NB4 (cell line): ENCODE results near the gene ZNF618.

Source experiments
- DNase-seq: peaks from one replicate; pipeline ENCODE4 v3.0.0; 2010; ENCODE audit warnings: low read depth
- H3K4me3 ChIP-seq: one replicate; pipeline ENCODE4 v1.5.1; 2011; ENCODE audit warnings: mild to moderate bottlenecking, low read depth, low read length, moderate library complexity
- MYC ChIP-seq: IDR thresholded peaks from 2 replicates; pipeline ENCODE4 v1.6.1; 2011; ENCODE audit warnings: low read depth, low read length
- POLR2A ChIP-seq: IDR thresholded peaks from 2 replicates; pipeline ENCODE4 v1.6.1; 2011; ENCODE audit warnings: mild to moderate bottlenecking; ENCODE audit not compliant: insufficient read length; ENCODE audit errors: extremely low read depth
- TF ChIP-seq, protein P1 (sequence below): IDR thresholded peaks from one replicate; pipeline ENCODE4 v1.5.1; 2012; ENCODE audit warnings: low read depth, low read length
- TF ChIP-seq, protein P2 (sequence below): IDR thresholded peaks from 2 replicates; pipeline ENCODE4 v1.6.1; 2011; ENCODE audit warnings: low read depth, low read length

ZNF618 gene

DNA sequence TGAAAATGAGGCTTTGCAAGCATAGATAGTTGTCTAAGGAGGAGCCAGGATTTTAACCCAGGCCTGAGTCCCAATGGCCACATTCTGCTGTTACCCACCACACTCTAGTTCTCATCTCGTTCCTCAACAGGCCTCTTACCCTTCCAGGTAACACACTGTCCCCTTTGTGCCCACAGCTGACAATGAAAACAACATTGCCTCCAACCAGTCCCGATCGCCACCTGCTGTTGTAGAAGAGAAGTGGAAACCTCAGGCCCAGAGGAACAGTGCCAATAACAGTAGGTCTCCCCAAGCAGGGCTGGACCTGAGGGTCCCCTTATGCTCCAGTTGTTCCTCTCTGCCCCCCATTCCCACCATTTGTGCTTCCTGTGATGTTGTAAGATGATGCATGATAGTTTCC, 171.6 kb downstream of the ZNF618 start:
- H3K4me3 ChIP-seq = no peak overlapping the region
- peak; percentile 9 for DNase-seq
- TF ChIP-seq, protein P1, sequence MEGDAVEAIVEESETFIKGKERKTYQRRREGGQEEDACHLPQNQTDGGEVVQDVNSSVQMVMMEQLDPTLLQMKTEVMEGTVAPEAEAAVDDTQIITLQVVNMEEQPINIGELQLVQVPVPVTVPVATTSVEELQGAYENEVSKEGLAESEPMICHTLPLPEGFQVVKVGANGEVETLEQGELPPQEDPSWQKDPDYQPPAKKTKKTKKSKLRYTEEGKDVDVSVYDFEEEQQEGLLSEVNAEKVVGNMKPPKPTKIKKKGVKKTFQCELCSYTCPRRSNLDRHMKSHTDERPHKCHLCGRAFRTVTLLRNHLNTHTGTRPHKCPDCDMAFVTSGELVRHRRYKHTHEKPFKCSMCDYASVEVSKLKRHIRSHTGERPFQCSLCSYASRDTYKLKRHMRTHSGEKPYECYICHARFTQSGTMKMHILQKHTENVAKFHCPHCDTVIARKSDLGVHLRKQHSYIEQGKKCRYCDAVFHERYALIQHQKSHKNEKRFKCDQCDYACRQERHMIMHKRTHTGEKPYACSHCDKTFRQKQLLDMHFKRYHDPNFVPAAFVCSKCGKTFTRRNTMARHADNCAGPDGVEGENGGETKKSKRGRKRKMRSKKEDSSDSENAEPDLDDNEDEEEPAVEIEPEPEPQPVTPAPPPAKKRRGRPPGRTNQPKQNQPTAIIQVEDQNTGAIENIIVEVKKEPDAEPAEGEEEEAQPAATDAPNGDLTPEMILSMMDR = no peak
- TF ChIP-seq MYC (no peak), POLR2A (no peak)
- TF ChIP-seq, protein P2, sequence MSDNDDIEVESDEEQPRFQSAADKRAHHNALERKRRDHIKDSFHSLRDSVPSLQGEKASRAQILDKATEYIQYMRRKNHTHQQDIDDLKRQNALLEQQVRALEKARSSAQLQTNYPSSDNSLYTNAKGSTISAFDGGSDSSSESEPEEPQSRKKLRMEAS = no peak

DNA sequence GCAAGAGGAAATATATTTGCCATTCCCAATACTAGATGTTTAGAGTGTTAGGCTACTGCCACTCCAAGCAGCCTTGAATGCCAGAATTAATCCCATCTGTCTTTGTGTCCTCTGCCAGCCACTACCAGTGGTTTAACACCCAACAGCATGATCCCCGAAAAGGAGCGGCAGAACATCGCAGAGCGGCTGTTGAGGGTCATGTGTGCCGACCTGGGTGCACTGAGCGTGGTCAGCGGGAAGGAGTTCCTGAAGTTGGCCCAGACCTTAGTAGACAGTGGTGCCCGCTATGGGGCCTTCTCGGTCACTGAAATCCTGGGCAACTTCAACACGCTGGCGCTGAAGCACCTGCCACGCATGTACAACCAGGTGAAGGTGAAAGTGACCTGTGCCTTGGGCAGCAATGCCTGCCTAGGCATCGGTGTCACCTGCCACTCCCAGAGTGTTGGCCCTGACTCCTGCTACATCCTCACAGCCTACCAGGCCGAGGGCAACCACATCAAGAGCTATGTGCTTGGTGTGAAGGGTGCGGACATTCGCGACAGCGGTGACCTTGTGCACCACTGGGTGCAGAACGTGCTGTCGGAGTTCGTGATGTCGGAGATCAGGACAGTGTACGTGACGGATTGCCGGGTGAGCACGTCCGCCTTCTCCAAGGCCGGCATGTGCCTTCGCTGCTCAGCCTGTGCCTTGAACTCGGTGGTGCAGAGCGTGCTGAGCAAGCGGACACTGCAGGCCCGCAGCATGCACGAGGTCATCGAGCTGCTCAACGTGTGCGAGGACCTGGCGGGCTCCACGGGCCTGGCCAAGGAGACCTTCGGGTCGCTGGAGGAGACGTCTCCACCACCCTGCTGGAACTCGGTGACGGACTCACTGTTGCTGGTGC, 172.7 kb downstream of the ZNF618 start:
- DNase-seq = no peak
- no peak for TF ChIP-seq MYC
- TF ChIP-seq, protein P2 = no peak
- TF ChIP-seq POLR2A = no peak
- TF ChIP-seq, protein P1 = no peak

DNA sequence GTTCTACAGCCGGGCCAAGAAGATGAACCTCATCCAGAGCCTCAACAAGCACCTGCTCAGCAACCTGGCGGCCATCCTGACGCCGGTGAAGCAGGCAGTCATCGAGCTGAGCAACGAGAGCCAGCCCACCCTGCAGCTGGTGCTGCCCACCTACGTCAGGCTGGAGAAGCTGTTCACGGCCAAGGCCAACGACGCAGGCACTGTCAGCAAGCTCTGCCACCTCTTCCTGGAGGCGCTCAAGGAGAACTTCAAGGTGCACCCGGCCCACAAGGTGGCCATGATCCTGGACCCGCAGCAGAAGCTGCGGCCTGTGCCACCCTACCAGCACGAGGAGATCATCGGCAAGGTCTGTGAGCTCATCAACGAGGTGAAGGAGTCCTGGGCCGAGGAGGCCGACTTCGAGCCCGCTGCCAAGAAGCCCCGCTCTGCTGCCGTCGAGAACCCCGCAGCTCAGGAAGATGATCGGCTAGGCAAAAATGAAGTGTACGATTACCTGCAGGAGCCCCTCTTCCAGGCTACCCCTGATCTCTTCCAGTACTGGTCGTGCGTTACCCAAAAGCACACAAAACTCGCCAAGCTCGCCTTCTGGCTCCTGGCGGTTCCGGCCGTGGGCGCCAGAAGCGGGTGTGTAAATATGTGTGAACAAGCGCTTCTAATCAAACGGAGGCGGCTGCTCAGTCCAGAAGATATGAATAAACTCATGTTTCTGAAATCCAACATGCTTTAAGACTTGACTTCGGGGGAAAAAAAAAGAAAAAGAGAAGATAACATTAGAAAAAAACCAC, 173.5 kb downstream of the ZNF618 start:
- TF ChIP-seq, protein P2 = no peak
- TF ChIP-seq, protein P1 = no peak
- TF ChIP-seq POLR2A (no peak), MYC (no peak)
- no peak for DNase-seq
- H3K4me3 ChIP-seq = no peak overlapping the region

More for the DNA sequence above, 172.7 kb downstream of the ZNF618 start:
- H3K4me3 ChIP-seq = no peak overlapping the region

DNA sequence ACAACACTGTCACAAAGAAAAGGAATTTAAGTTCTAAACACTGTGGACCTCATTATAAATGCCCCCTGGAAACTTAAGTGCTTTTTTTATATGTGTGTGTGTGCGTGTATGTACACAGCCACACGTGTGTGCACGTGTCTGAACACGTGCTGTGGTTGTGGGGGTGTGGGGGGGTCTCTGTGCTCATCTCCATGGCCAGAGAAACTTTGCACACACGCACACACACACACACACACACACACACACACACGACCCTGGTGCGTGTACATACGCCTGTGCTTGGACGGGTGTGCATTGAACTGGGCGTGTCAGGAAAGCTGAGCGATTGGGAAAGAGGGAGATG, 174.1 kb downstream of the ZNF618 start:
- DNase-seq = no peak
- H3K4me3 ChIP-seq = no peak overlapping the region

DNA sequence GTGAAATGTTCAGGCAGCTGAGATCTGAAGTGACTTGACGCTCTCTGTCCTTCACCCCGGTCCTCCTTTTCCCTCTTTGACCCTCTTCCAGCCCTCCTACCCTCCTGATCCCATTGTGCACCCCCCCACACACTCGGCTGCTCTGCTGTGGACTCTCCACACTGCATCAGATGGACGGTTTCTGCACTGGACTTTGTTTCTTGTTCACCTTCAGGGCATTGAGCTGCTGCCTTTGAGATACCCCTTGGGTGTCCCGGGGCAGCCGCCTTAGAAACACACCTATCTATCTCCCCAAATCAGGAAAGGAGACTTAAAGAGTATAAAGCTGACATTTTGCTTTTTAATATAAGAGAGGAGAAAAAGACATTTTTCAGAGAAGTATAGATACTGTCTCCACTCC, 174.5 kb downstream of the ZNF618 start:
- TF ChIP-seq POLR2A (no peak), MYC (no peak)
- TF ChIP-seq, protein P1 = no peak
- TF ChIP-seq, protein P2 = no peak
- H3K4me3 ChIP-seq = no peak overlapping the region
- DNase-seq = no peak

More for the DNA sequence above, 174.1 kb downstream of the ZNF618 start:
- TF ChIP-seq POLR2A (no peak), MYC (no peak)
- TF ChIP-seq, protein P1 = no peak
- TF ChIP-seq, protein P2 = no peak
